Thymus (tissue), 11 donors: ENCODE data around the gene ZFAND2A. TPM values are rescaled to one million over a fixed set of nuclear protein-coding genes. Genes with fewer than 3 reads are reported as not detected.
"Not testable (repeated sequence)": the region's sequence is repeated elsewhere in the genome, so short reads cannot be mapped to it uniquely, and the experiment has no call there.

Experiments
- DNase-seq, 9 donors: peaks; one replicate each; pipeline ENCODE4 v3.0.0-alpha.2; 2013; ENCODE audit warnings: low spot score in 9 of 9, low read depth in 6 of 9, missing footprints in 1 of 9
- H3K27ac ChIP-seq, 2 donors: one replicate each; pipeline ENCODE4 v1.5.1; 2013; ENCODE audit warnings: control low read depth in 1 of 2, low read depth in 1 of 2, low read length in 1 of 2, mild to moderate bottlenecking in 1 of 2, moderate library complexity in 1 of 2
- H3K27me3 ChIP-seq, 2 donors: one replicate each; pipeline ENCODE4 v1.5.1; 2013; ENCODE audit warnings: low read length in 1 of 2; ENCODE audit not compliant: control insufficient read depth in 2 of 2, insufficient read depth in 1 of 2
- H3K36me3 ChIP-seq, 2 donors: one replicate each; pipeline ENCODE4 v1.5.1; 2013; ENCODE audit warnings: low read length in 1 of 2, mild to moderate bottlenecking in 1 of 2, moderate library complexity in 1 of 2; ENCODE audit not compliant: control insufficient read depth in 2 of 2, insufficient read depth in 2 of 2
- H3K4me1 ChIP-seq, 2 donors: one replicate each; pipeline ENCODE4 v1.5.1; 2013; ENCODE audit warnings: low read length in 2 of 2; ENCODE audit not compliant: control insufficient read depth in 2 of 2, insufficient read depth in 2 of 2
- H3K4me3 ChIP-seq, 2 donors: one replicate each; pipeline ENCODE4 v1.5.1; 2013; ENCODE audit warnings: low read length in 2 of 2, control low read depth in 1 of 2, mild to moderate bottlenecking in 1 of 2
- H3K9me3 ChIP-seq, 2 donors: one replicate each; pipeline ENCODE4 v1.5.1; 2013; ENCODE audit warnings: low read length in 1 of 2, mild to moderate bottlenecking in 1 of 2; ENCODE audit not compliant: control insufficient read depth in 2 of 2, insufficient read depth in 1 of 2
- WGBS: extraction: QIAGEN DNeasy Blood & Tissue Kit; methylation state at CpG from one replicate; pipeline ENCODE4 v1.1.7; 2013; 5-methylcytosine and 5-hydroxymethylcytosine counted together
- polyA plus RNA-seq: library from polyadenylated mRNA; stranded (reverse); fragments of 200-250 nt; gene quantifications from one replicate; pipeline ENCODE4 v1.2.3, GENCODE V29; 2013
- total RNA-seq: library from RNA; stranded (reverse); fragments of 120-200 nt; gene quantifications from one replicate; pipeline ENCODE4 v1.2.4, GENCODE V29; 2013
- donor health status: healthy.

The ZFAND2A gene
- total and polyA plus RNA-seq, 2 donors = 18.8 to 34.9 TPM

GRCh38 chr7:1171516-1171915 lies 11.5 kb upstream of the ZFAND2A start:
- 43% methylated on average over 6 of the region's 7 CpGs for WGBS
- H3K4me1 ChIP-seq = peaks cover 2 to 19% of the 10 kb centered on the region in 2 donors

GRCh38 chr7:1170741-1171501 lies 10.9 kb upstream of the ZFAND2A start:
- Histone ChIP-seq H3K27ac (no peak overlapping the region), H3K27me3 (no peaks in the 10 kb centered on the region), H3K4me3 (no peak overlapping the region), H3K4me1 (peaks cover 2 to 13% of the 10 kb centered on the region in 2 donors), H3K9me3 (peaks cover 0 to 8% of the 10 kb centered on the region in 2 donors), H3K36me3 (no peaks in the 10 kb centered on the region)
- DNase-seq = no peak
- 95% methylated on average over 26 of the region's 26 CpGs for WGBS

More at GRCh38 chr7:1171516-1171915, 11.5 kb upstream of the ZFAND2A start:
- not testable (repeated sequence) for H3K27me3 ChIP-seq, H3K9me3 ChIP-seq, DNase-seq, H3K36me3 ChIP-seq, H3K4me3 ChIP-seq, H3K27ac ChIP-seq

GRCh38 chr7:1169409-1170368 lies 9.7 kb upstream of the ZFAND2A start:
- peaks cover 2 to 10% of the 10 kb centered on the region in 2 donors for H3K4me1 ChIP-seq
- no peaks in the 10 kb centered on the region for H3K27me3 ChIP-seq
- WGBS = 37% methylated on average over 43 of the region's 43 CpGs
- peak in 8 of 9 donors; percentile 64 to 90 (median 82) for DNase-seq
- no peaks in the 10 kb centered on the region for H3K36me3 ChIP-seq
- peak overlapping the region; percentile 40 to 53 for H3K4me3 ChIP-seq
- H3K9me3 ChIP-seq = peaks cover 0 to 8% of the 10 kb centered on the region in 2 donors
- peak overlapping the region; percentile 64 to 74 for H3K27ac ChIP-seq

- no peak for DNase-seq
- Histone ChIP-seq H3K9me3 (peaks cover 0 to 8% of the 10 kb centered on the region in 2 donors), H3K27ac (no peak overlapping the region), H3K4me3 (no peak overlapping the region), H3K36me3 (peaks cover 0 to 1% of the 10 kb centered on the region in 2 donors), H3K27me3 (no peaks in the 10 kb centered on the region), H3K4me1 (peaks cover 2 to 10% of the 10 kb centered on the region in 2 donors)
- WGBS = 97% methylated on average over 11 of the region's 11 CpGs
Observed at GRCh38 chr7:1168422-1168821, 8.4 kb upstream of the ZFAND2A start.

GRCh38 chr7:1164436-1164835 lies 4.4 kb upstream of the ZFAND2A start:
- Histone ChIP-seq H3K27me3 (no peaks in the 10 kb centered on the region), H3K36me3 (peaks cover 3% of the 10 kb centered on the region in 2 donors), H3K9me3 (no peaks in the 10 kb centered on the region), H3K4me3 (no peak overlapping the region), H3K27ac (no peak overlapping the region), H3K4me1 (peaks cover 8% of the 10 kb centered on the region in 2 donors)
- no peak for DNase-seq
- 97% methylated on average over 7 of the region's 7 CpGs for WGBS

GRCh38 chr7:1163121-1163520 lies 3.1 kb upstream of the ZFAND2A start:
- Histone ChIP-seq H3K4me1 (peaks cover 15 to 17% of the 10 kb centered on the region in 2 donors), H3K27ac (no peak overlapping the region), H3K4me3 (no peak overlapping the region), H3K9me3 (no peaks in the 10 kb centered on the region), H3K27me3 (no peaks in the 10 kb centered on the region), H3K36me3 (peaks cover 3% of the 10 kb centered on the region in 2 donors)
- no peak for DNase-seq
- 98% methylated on average over 12 of the region's 12 CpGs for WGBS

GRCh38 chr7:1160670-1161021 lies 650 bp upstream of the ZFAND2A start:
- no peak for DNase-seq
- Histone ChIP-seq H3K27me3 (no peaks in the 10 kb centered on the region), H3K27ac (peak overlapping the region; percentile 84 to 87), H3K9me3 (no peaks in the 10 kb centered on the region), H3K4me1 (peaks cover 15 to 17% of the 10 kb centered on the region in 2 donors), H3K36me3 (peaks cover 21 to 22% of the 10 kb centered on the region in 2 donors), H3K4me3 (peak overlapping the region; percentile 74 to 76)
- 44% methylated on average over 19 of the region's 19 CpGs for WGBS

GRCh38 chr7:1159231-1159630 lies 765 bp downstream of the ZFAND2A start:
- Histone ChIP-seq H3K4me3 (peak overlapping the region; percentile 37 to 76), H3K36me3 (peaks cover 34 to 36% of the 10 kb centered on the region in 2 donors), H3K4me1 (peaks cover 15 to 17% of the 10 kb centered on the region in 2 donors)
- DNase-seq, H3K27me3 ChIP-seq, H3K9me3 ChIP-seq, H3K27ac ChIP-seq: not testable (repeated sequence)
- 17% methylated on average over 26 of the region's 26 CpGs for WGBS
